Measurements from ENCODE around the gene DDX23.
"Not testable (repeated sequence)": the region's sequence is repeated elsewhere in the genome, so short reads cannot be mapped to it uniquely, and the experiment has no call there.

Gene DDX23

DNA sequence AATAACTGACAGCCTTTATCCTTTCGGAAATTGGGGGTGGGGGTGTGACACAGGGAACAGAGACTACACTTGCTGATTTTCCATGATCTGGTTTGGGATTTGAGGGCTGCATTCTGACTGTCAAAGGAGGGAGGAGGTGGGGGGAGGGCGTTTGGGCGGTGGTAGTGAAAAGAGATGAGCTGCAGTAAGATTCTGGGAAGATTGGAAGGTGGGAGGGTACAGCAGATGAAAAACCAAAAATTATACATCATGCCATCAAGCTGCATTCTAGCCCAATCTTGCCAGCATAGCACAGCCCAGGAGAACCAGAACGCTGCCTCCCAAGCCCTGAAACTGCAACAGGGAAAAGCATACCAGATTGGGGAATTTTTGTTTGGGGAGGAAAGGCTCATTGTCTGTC is 11.3 kb upstream of the DDX23 start:
- in situ Hi-C loops (cut with HindIII; ENCODE audit: low sequenced_read_pairs), result no loop called here

DNA sequence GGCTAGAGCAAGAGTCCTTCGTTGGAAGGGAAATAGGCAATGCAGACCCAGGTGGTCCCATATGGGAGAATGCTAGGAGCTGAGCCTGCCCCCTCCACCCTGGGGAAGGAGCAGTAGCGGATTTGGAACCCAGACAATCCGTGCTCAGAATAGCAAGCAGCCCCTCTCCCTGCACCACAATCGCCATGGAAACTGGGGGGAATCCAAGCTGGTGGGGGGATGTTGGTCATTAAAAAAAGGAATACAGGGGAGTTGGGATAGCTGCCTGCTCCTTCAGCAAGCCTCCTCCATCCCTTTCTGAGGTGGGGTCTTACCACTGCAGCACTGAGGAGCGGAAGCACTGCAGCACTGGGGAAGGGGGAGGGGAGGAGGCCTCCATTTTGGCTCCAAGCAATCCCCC is 10.8 kb upstream of the DDX23 start:
- in situ Hi-C loops (cut with HindIII; ENCODE audit: low sequenced_read_pairs), result no loop called here

DNA sequence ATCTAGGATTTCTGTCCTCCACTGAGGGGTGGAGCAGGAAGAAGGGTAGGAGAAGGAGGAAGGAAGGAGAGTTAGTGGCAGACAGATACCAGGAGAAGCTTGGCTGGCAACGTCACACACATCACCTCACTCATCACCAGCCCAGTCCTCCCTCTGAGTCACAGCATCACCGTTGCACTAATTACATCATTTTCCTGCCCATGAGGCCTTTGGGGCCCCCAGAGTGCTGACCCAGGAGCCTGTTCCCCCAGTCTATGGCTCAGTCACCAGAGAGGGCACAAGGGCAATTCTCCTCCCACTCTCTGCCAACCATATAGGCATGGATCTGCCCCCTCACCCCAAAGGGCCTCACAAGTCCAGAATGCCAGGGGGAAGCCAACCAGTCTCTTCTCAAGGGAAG is 9.1 kb upstream of the DDX23 start:
- in situ Hi-C loops (cut with HindIII; ENCODE audit: low sequenced_read_pairs), result no loop called here

DNA sequence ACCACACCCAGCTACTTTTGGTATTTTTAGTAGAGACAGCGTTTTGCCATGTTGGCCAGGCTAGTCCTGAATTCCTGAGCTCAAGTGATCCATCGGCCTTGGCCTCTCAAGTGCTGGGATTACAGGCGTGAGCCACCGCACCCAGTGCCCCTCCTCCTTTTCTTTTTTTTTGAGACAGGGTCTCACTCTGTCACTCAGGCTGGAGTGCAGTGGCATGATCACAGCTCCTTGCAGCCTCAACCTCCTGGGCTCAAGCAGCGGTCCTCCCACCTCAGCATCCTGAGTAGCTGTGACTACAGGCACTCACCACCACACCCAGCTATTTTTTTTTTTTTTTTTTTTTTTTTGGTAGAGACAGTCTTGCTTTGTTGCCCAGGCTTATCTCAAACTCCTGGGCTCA is 8.3 kb upstream of the DDX23 start:
- in situ Hi-C loops (cut with HindIII; ENCODE audit: low sequenced_read_pairs), result not testable (repeated sequence)

DNA sequence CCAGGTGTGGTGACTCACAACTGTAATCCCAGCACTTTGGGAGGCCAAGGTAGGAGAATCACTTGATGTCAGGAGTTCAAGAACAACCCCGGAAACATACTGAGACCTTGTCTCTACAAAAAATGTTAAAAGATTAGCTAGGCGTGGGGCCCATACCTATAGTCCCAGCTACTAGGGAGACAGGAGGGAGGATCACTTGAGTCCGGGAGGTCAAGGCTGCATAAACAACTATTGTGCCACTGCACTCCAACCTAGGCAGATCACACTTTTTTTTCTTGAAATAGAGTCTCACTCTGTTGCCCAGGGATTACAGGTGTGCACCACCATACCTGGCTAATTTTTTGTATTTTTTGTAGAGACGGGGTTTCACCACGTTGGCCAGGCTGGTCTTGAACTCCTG is 7.6 kb upstream of the DDX23 start:
- in situ Hi-C loops (cut with HindIII; ENCODE audit: low sequenced_read_pairs), result no loop called here

DNA sequence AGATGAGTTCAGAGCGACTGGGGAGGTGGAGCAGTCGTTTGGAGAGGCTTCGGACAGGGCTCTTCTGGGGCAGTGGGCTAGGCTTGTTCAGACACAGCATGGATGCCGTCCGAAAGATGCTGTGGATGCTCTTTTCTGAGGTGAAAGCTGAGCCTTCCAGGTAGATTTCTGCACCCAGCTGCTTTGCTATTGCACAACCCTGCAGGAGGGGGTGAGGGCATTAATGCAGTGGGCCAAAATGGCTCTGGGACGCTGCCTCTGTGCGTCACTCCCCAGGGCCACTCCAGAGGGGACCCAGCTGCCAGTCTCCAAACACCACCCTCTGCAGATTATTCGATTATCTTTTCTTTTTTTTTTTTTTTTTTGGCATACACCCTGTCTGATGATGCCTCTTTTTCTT is 6.1 kb upstream of the DDX23 start:
- in situ Hi-C loops (cut with HindIII; ENCODE audit: low sequenced_read_pairs), result no loop called here

DNA sequence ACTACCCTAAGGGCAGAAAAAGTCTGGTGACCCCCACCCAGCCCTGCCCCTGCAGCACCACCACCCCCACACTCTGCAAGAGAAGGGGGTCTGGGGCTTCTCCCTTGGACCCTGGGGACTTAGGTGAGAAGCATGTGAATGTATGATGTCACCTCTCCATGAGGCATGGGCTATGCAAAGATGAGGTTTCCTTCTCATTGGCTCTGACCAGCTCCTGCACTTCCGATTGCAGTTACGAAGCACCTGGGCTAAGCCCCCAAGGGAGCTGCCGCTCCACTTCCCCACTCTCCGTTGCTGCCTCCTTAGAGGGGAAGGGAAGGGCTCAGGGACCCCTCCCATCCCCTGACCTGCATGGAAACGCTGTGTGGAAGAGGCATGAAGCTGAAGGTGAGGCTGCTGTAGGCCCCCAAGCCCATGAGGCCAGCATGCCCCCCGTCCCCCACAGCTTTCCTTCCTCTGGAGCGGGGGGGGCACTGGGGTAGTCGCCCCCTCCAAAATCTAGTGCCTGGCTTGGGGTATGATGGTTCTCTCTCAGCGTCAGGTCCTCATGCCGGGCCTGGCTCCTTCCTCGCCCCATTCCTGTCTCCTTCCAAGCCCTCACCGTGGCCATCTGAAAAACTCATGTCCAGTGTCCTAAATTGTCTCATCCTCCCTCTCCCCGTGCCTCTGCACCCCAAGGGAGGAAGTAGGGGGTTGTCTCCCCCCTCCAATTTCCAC is 5.5 kb upstream of the DDX23 start:
- in situ Hi-C loops (cut with HindIII; ENCODE audit: low sequenced_read_pairs), result no loop called here

DNA sequence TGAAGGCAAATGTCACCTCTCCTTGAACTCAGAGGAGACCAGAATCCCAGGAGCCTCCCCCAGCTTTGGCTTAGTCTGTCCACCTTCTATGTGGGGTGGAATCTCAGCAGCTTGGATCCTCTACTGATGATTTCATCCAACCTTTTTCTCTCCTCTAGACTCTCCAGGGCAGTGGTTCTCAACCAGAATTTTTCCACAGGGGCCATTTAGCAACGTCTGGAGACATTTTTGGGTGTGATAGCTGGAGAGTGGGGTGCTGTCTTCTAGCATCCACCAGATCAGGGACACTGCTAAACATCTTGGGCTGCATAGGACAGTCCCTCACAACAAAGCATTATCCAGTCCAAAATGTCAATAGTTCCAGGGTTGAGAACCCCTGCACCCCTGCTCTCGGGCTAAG is 4.4 kb upstream of the DDX23 start:
- in situ Hi-C loops (cut with HindIII; ENCODE audit: low sequenced_read_pairs), result no loop called here

DNA sequence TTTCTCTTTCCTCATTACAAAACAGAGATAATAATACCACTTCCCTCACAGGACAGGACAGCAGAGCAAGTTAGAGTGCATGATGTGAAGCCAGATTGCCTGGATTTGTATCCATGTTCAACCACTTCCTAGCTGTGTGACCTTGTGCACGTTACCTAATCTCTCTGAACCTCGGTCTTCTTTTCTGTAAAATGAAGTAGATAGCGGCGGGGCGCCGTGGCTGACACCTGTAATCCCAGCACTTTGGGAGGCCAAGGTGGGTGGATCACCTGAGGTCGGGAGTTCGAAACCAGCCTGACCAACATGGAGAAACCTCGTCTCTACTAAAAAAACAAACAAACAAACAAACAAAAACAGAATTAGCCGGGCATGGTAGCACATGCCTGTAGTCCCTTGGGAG is 3.0 kb upstream of the DDX23 start:
- in situ Hi-C loops (cut with HindIII; ENCODE audit: low sequenced_read_pairs), result not testable (repeated sequence)

DNA sequence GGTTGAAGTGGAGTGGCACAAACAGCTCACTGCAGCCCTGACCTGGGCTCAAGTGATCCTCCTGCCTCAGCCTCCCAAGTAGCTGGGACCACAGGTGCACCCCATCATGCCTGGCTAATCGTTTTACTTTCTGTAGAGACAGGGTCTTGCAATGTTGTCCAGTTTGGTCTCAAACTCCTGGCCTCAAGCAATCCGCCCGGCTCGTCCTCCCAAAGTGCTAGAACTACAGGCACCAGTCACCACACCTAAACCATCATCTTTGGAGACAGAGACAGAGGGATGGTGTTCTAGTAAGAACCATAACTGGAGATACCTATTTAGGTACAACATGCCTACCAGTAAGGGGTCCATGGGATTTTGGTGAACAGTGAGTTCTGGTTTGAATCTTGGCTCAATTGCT is 2.5 kb upstream of the DDX23 start:
- in situ Hi-C loops (cut with HindIII; ENCODE audit: low sequenced_read_pairs), result no loop called here

DNA sequence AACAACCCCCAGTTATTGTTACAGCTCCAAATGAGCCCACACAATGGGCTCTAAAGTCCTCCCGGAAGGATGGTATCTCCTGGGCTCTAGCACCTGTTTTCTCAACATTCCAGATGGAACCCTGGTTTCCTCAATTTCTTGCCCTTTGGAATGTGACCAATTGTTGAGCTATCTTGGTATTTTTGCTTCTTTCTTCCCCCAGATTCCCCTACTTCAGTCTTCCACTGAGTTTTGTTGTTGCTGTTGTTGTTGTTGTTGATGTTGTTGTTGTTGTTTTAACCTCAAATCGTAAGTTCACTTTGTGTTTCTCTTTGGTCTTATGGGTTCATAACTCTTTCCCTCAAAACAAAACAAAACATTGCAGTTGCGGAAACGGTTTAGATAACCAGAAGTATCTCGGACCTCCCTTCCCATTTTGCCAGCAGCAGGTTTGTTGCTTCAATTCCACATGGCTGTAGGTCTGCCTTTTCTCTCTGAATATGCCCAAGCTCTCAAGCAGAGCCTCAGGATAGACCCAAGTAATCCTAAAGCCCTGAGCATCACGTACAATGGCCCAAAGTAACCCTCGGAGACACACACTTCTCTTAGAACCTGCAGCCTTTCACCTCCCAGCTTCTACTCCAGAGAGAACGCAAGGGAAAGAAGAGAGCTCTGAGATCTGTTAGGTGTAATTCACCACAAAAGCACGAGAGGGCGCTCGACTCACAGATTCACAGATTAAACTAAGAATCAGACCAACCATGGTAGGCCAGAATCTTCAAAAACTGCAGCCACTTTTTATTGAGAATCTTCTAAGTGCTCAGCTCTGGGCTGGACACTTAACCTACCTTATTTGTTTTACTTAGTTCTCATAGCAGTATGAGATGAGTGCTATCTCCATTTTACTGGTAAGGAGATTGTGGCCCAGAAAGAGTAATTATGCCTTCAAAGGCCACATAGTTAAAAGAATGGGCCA is 1.0 kb upstream of the DDX23 start:
- in situ Hi-C loops (cut with HindIII; ENCODE audit: low sequenced_read_pairs), result no loop called here

DNA sequence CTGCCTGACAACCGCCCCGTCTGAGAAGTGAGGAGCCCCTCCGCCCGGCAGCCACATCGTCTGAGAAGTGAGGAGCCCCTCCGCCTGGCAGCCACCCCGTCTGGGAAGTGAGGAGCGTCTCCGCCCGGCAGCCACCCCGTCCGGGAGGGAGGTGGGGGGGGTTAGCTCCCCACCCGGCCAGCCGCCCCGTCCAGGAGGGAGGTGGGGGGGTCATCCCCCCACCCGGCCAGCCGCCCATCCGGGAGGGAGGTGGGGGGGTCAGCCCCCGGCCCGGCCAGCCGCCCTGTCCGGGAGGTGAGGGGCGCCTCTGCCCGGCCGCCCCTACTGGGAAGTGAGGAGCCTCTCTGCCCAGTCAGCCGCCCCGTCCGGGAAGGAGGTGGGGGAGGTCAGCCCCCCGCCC is 9.9 kb downstream of the DDX23 start:
- in situ Hi-C loops (cut with HindIII; ENCODE audit: low sequenced_read_pairs), result loop anchor here (10.0 kb wide), 1 partner anchor 143 kb away; no protein-coding TSS in a partner anchor

DNA sequence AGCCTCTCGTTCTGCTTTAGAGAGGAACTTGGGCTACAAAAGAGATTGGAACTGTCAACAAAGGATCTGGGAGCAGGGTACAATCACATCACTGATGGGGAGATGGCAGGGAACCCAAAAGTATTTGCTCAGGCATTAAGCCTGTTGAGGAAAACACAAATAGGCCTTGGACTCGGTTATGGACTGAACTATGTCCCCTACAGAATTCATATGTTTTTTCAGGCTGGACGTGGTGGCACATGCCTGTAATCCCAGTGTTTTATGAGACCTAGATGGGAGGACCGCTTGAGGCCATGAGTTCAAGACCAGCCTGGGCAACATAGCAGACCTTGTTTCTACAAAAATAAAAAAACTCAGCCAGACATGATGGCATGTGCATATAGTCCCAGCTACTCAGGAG is 13.9 kb downstream of the DDX23 start:
- in situ Hi-C loops (cut with HindIII; ENCODE audit: low sequenced_read_pairs), result no loop called here

DNA sequence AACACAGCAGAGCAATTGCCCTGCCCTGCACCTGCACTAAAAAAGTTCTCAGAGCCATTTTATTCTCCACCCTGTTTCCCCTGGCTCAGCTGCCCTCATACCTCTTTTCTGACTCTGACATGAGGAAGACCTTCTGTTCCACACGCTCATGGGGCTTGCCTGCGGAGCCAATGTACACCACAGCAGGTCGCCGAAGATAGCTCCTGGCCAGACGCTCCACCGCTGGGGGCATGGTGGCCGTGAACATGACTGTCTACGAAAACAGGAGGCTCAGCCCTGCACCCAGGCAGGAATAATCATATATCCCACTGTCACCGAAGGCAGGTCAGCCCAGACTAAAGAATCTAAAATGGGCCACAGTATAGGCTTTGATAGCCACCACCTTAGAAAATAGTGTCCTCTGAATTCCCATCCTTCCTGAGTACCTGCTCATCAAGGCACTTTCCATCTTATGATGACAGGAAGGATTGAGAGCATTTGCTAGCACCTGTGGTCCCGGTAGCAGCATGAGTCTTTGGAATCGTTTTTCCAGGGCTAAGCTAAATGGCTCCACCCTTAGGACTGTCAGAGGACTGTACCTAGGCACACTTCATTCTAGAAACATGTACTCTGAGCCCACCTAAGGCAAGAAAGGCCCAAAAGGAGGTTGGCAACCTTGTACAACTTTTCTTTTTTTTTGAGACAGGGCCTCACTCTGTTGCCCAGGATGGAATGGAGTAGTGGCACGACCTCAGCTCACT is 19.5 kb downstream of the DDX23 start:
- in situ Hi-C loops (cut with HindIII; ENCODE audit: low sequenced_read_pairs), result no loop called here

DNA sequence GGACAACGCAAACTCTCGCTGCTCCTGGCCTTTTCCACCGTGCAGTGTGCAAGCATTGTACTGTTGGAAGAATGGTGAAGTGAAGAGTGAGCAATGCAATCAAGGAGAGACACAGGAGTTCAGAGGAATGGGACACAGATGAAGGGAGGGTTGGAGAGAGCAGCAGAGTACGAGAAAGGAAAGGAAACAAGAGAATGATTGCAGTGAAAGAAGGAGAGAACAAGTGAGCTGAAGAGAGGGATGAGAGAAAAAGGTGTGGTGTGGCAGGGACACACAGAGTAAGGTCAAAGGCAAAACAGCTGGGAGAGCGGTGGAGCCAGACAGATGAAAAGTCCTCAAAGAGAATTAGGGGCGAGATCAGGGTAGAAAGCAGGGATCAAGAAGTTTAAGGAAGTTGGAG is 20.7 kb downstream of the DDX23 start:
- in situ Hi-C loops (cut with HindIII; ENCODE audit: low sequenced_read_pairs), result no loop called here

DNA sequence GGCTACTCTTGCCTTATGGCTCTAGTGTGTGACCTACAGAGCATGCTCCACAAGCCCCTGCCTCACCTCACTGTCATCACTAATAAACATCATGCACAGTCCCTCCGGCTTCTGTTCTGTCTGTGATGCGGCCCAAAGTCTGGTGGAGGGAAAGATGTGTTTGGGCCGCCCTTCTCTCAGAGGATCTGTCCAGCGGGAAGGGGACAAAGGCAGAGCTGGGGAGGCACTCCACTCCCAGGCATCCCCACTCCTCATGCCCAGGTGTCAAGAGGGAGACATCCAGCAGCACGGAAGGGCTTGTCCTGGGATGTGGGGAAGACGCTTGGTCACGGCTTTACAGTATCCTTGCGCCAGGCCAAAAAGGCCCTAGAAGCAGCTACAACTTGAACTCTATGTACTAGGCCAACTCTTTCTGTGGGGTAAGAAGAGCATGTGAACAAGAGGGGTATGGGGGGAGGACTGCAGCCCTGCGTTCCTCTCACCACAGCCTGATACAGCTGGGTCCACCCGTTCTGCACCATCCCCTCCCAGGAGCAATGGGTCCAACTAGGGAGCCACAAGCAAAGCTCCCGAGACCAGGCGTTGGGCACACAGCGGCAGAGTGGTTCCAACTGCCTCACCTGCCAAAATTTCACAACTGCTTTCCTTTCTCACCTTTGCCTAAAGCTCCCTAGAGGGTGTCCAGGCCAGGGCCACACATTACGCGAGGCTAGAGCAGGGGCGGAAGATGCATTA is 23.0 kb downstream of the DDX23 start:
- in situ Hi-C loops (cut with HindIII; ENCODE audit: low sequenced_read_pairs), result no loop called here

DNA sequence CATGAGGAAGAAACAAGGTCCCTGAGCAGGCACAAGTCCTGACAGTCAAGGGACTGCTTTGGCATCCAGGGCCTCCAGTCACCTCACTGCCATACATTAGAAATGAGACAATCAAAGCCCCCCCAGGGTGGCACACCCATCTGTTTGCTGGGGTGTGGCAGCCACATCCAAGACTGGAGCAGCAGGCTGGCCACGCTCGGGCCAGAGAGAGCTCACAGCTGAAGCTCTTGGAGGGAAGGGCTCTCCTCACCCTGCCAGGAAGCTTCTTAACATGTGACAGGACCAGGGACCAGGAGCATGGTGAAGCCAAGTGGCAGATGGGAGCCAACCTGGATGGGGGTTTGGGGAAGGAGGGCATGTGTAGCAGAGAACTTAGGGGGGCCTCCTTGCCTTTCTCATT is 23.7 kb downstream of the DDX23 start:
- in situ Hi-C loops (cut with HindIII; ENCODE audit: low sequenced_read_pairs), result no loop called here

DNA sequence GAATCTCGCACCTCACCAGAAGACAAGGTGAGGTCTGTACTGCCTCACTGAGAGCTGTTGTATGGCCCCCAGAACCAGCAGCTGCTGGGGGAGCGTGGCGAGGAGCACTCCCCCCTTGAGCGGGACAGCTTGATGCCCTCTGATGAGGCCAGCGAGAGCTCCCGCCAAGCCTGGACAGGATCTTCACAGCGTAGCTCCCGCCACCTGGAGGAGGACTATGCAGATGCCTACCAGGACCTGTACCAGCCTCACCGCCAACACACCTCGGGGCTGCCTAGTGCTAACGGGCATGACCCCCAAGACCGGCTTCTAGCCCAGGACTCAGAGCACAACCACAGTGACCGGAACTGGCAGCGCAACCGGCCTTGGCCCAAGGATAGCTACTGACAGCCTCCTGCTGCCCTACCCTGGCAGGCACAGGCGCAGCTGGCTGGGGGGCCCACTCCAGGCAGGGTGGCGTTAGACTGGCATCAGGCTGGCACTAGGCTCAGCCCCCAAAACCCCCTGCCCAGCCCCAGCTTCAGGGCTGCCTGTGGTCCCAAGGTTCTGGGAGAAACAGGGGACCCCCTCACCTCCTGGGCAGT is 24.4 kb downstream of the DDX23 start:
- in situ Hi-C loops (cut with HindIII; ENCODE audit: low sequenced_read_pairs), result no loop called here

DNA sequence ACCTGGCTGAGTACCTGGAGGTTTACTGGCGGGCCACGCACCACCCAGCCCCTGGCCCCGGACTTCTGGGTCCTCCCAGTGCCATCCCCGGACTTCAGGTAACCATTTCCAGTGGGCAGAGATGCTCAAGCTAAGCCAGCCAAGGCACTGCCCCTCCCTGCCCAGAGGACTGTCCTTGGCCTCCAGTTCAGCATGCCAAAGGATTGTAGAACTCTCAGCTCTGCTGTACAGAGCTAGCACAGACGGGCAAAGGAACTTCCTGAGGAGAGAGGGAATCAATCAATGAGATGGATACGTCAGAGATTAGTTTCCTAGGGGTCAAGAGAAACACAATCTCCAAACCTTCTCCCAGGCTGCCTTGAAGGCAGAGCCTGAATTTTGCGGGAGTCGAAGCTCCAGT is 24.9 kb downstream of the DDX23 start:
- in situ Hi-C loops (cut with HindIII; ENCODE audit: low sequenced_read_pairs), result no loop called here

DNA sequence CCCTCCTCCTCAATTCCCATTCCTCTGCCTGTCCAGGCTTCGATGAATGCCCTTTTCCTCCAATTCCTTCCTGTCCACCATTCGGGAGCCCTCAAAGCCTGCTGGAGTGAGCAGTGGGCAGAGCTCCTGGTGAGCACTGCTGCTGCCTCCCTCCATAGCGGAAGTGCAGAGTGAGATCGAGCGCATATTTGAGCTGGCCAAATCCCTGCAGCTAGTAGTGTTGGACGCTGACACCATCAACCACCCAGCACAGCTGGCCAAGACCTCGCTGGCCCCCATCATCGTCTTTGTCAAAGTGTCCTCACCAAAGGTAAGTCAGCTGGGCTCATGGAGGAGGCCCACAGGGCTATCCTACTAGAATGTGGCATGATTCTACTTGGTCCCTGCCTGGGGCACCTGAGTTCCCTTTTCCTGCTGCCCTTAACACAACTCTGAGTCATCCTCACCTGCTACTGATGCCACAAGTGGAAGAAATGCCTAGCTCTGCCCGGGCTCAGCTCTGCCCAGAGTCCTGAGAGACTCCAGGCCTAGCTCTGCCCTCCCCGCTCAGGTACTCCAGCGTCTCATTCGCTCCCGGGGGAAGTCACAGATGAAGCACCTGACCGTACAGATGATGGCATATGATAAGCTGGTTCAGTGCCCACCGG is 25.6 kb downstream of the DDX23 start:
- in situ Hi-C loops (cut with HindIII; ENCODE audit: low sequenced_read_pairs), result no loop called here
